HG03342 (cell line): ENCODE data around the gene NLRP5.
"Not testable (repeated sequence)": the region's sequence is repeated elsewhere in the genome, so short reads cannot be mapped to it uniquely, and the experiment has no call there.

Source experiments
- ATAC-seq: cut with Tn5 transposase; IDR thresholded peaks from one replicate; pipeline ENCODE4 v1.9.1; 2021; ENCODE audit warnings: mild to moderate bottlenecking, moderate library complexity; ENCODE audit not compliant: unreplicated experiment

Gene NLRP5

GRCh38 chr19:55986487-55986886 lies at the start of gene NLRP5:
NLRP5 (plus strand) TSS chr19:55986775.
- no peak for ATAC-seq

- ATAC-seq = no peak
Observed at GRCh38 chr19:55939206-55939605, 47.4 kb upstream of the NLRP5 start.

- ATAC-seq = no peak
Observed at GRCh38 chr19:55940306-55940705, 46.3 kb upstream of the NLRP5 start.

- ATAC-seq = no peak
Observed at GRCh38 chr19:55947532-55947931, 39.0 kb upstream of the NLRP5 start, which contains the start of gene NLRP8. NLRP8 (plus strand) TSS chr19:55947832.

- not testable (repeated sequence) for ATAC-seq
Observed at GRCh38 chr19:55950566-55950965, 36.0 kb upstream of the NLRP5 start.

- ATAC-seq = no peak
Observed at GRCh38 chr19:55956431-55956830, 30.1 kb upstream of the NLRP5 start.

GRCh38 chr19:55958356-55958755 lies 28.2 kb upstream of the NLRP5 start:
- no peak for ATAC-seq

GRCh38 chr19:55959996-55960675 lies 26.4 kb upstream of the NLRP5 start:
- no peak for ATAC-seq

GRCh38 chr19:55962186-55962585 lies 24.4 kb upstream of the NLRP5 start:
- no peak for ATAC-seq

GRCh38 chr19:55973982-55974381 lies 12.6 kb upstream of the NLRP5 start:
- no peak for ATAC-seq

- ATAC-seq = no peak
Observed at GRCh38 chr19:55980415-55980814, 6.2 kb upstream of the NLRP5 start.

- ATAC-seq = no peak
Observed at GRCh38 chr19:55985254-55985653, 1.3 kb upstream of the NLRP5 start.

- ATAC-seq = no peak
Observed at GRCh38 chr19:55990831-55991230, 4.3 kb downstream of the NLRP5 start.

GRCh38 chr19:55993492-55993891 lies 6.9 kb downstream of the NLRP5 start:
- no peak for ATAC-seq

- no peak for ATAC-seq
Observed at GRCh38 chr19:56014765-56015164, 28.2 kb downstream of the NLRP5 start.

GRCh38 chr19:56015756-56016155 lies 29.2 kb downstream of the NLRP5 start:
- ATAC-seq = no peak

GRCh38 chr19:56019325-56019724 lies 32.8 kb downstream of the NLRP5 start:
- ATAC-seq = not testable (repeated sequence)

- not testable (repeated sequence) for ATAC-seq
Observed at GRCh38 chr19:56020355-56020975, 33.9 kb downstream of the NLRP5 start.

GRCh38 chr19:56026769-56027168 lies 40.2 kb downstream of the NLRP5 start:
- no peak for ATAC-seq

- ATAC-seq = no peak
Observed at GRCh38 chr19:56053596-56053995, 67.0 kb downstream of the NLRP5 start.

GRCh38 chr19:56066152-56067023 lies 79.8 kb downstream of the NLRP5 start:
- no peak for ATAC-seq

GRCh38 chr19:56069642-56070041 lies 83.1 kb downstream of the NLRP5 start:
- no peak for ATAC-seq
